Osteoblast (primary cell): ENCODE results near the gene ATP8A1. TPM values are rescaled to one million over a fixed set of nuclear protein-coding genes. Genes with fewer than 3 reads are reported as not detected.

ENCODE experiments used
- DNase-seq: peaks from one replicate; pipeline ENCODE4 v3.0.0; 2011; ENCODE audit warnings: low spot score, mixed read lengths; ENCODE audit not compliant: insufficient read length; ENCODE audit errors: missing footprints
- H2AFZ ChIP-seq: 2 replicates; pipeline ENCODE4 v1.6.0; 2011; ENCODE audit warnings: mild to moderate bottlenecking, low read length
- H3K27ac ChIP-seq: 2 replicates; pipeline ENCODE4 v1.5.1; 2011; ENCODE audit warnings: mild to moderate bottlenecking, low read depth, low read length, moderate library complexity
- H3K27me3 ChIP-seq: 2 replicates; pipeline ENCODE4 v1.6.0; 2012; ENCODE audit warnings: mild to moderate bottlenecking, control low read depth, inconsistent platforms, low read length, moderate library complexity; ENCODE audit not compliant: insufficient read depth
- H3K36me3 ChIP-seq: 2 replicates; pipeline ENCODE4 v1.5.1; 2011; ENCODE audit warnings: mild to moderate bottlenecking, low read length, control low read depth, moderate library complexity; ENCODE audit not compliant: insufficient read depth
- H3K4me1 ChIP-seq: 2 replicates; pipeline ENCODE4 v1.5.1; 2011; ENCODE audit warnings: mild to moderate bottlenecking, low read length, control low read depth, moderate library complexity; ENCODE audit not compliant: insufficient read depth
- H3K4me2 ChIP-seq: 2 replicates; pipeline ENCODE4 v1.6.0; 2011; ENCODE audit warnings: mild to moderate bottlenecking, low read length; ENCODE audit not compliant: insufficient read depth
- H3K4me3 ChIP-seq: fragments of 200-600 bp; sonication (generic); 3 replicates; pipeline ENCODE4 v1.5.1; 2012; ENCODE audit warnings: mild to moderate bottlenecking, low read length, inconsistent platforms; ENCODE audit not compliant: insufficient read depth
- H3K79me2 ChIP-seq: 2 replicates; pipeline ENCODE4 v1.6.0; 2012; ENCODE audit warnings: mild to moderate bottlenecking, low read length, control low read depth, inconsistent platforms; ENCODE audit not compliant: insufficient read depth
- H3K9me3 ChIP-seq: 2 replicates; pipeline ENCODE4 v1.5.1; 2011; ENCODE audit warnings: low read depth, low read length, control low read depth
- H4K20me1 ChIP-seq: 2 replicates; pipeline ENCODE4 v1.6.0; 2012; ENCODE audit warnings: mild to moderate bottlenecking, low read length, control low read depth; ENCODE audit not compliant: insufficient read depth
- CTCF ChIP-seq: IDR thresholded peaks from 2 replicates; pipeline ENCODE4 v1.5.1; 2011; ENCODE audit warnings: mild to moderate bottlenecking, low read depth, low read length, moderate library complexity; ENCODE audit errors: extremely low read depth
- total RNA-seq: library from RNA; depleted of rRNA; stranded (reverse); fragments of >200 nt; gene quantifications from 2 replicates; pipeline ENCODE4 v1.2.3, GENCODE V29; 2012

The ATP8A1 gene
- total RNA-seq, 1 donor: 2.5 TPM

- no peaks in the 10 kb centered on the region for H3K36me3 ChIP-seq
- H3K27ac ChIP-seq: no peak overlapping the region
- no peaks in the 10 kb centered on the region for H4K20me1 ChIP-seq
- no peak overlapping the region for H3K4me3 ChIP-seq
- H3K27me3 ChIP-seq: no peaks in the 10 kb centered on the region
- H3K4me1 ChIP-seq: no peaks in the 10 kb centered on the region
- H3K79me2 ChIP-seq: no peaks in the 10 kb centered on the region
- H3K9me3 ChIP-seq: no peaks in the 10 kb centered on the region
- DNase-seq: no peak
- TF ChIP-seq CTCF: no peak
- no peak overlapping the region for H2AFZ ChIP-seq
- H3K4me2 ChIP-seq: no peak overlapping the region
Observed at GRCh38 chr4:42646013-42646784, 10.7 kb downstream of the ATP8A1 start.

GRCh38 chr4:42644897-42645296, 12.0 kb downstream of the ATP8A1 start:
- no peaks in the 10 kb centered on the region for H3K36me3 ChIP-seq
- no peaks in the 10 kb centered on the region for H4K20me1 ChIP-seq
- H3K27ac ChIP-seq: no peak overlapping the region
- TF ChIP-seq CTCF: no peak
- no peak overlapping the region for H2AFZ ChIP-seq
- no peak overlapping the region for H3K4me2 ChIP-seq
- H3K79me2 ChIP-seq: no peaks in the 10 kb centered on the region
- H3K4me3 ChIP-seq: no peak overlapping the region
- no peak for DNase-seq
- H3K9me3 ChIP-seq: no peaks in the 10 kb centered on the region
- no peaks in the 10 kb centered on the region for H3K4me1 ChIP-seq
- H3K27me3 ChIP-seq: no peaks in the 10 kb centered on the region

- Histone ChIP-seq H4K20me1 (no peaks in the 10 kb centered on the region), H2AFZ (no peak overlapping the region), H3K27me3 (no peaks in the 10 kb centered on the region), H3K4me1 (no peaks in the 10 kb centered on the region), H3K4me2 (no peak overlapping the region), H3K79me2 (no peaks in the 10 kb centered on the region), H3K9me3 (no peaks in the 10 kb centered on the region), H3K27ac (no peak overlapping the region), H3K4me3 (no peak overlapping the region), H3K36me3 (no peaks in the 10 kb centered on the region)
- TF ChIP-seq CTCF: no peak
- no peak for DNase-seq
Observed at GRCh38 chr4:42643685-42644084, 13.2 kb downstream of the ATP8A1 start.

- no peaks in the 10 kb centered on the region for H3K36me3 ChIP-seq
- no peak overlapping the region for H3K27ac ChIP-seq
- no peaks in the 10 kb centered on the region for H3K4me1 ChIP-seq
- no peak overlapping the region for H3K4me2 ChIP-seq
- no peaks in the 10 kb centered on the region for H3K79me2 ChIP-seq
- no peak overlapping the region for H2AFZ ChIP-seq
- H3K9me3 ChIP-seq: no peaks in the 10 kb centered on the region
- DNase-seq: no peak
- no peaks in the 10 kb centered on the region for H3K27me3 ChIP-seq
- H4K20me1 ChIP-seq: no peaks in the 10 kb centered on the region
- no peak overlapping the region for H3K4me3 ChIP-seq
- no peak for TF ChIP-seq CTCF
Observed at GRCh38 chr4:42642845-42643615, 13.9 kb downstream of the ATP8A1 start.
